Left renal pelvis (tissue), 4 donors: Measurements from ENCODE around the gene NCAPD2. TPM values are rescaled to one million over a fixed set of nuclear protein-coding genes. Genes with fewer than 3 reads are reported as not detected.

Experiments
- DNase-seq, 4 donors: peaks; one replicate each; pipeline ENCODE4 v3.0.0-alpha.2; 2013; ENCODE audit warnings: low read depth in 4 of 4, low spot score in 3 of 4
- polyA plus RNA-seq, 4 donors: library from polyadenylated mRNA; unstranded; fragments of 120-200 nt; gene quantifications; one replicate each; pipeline ENCODE4 v1.2.1, GENCODE V29; 2013; ENCODE audit not compliant: insufficient read length in 4 of 4

The NCAPD2 gene, protein sequence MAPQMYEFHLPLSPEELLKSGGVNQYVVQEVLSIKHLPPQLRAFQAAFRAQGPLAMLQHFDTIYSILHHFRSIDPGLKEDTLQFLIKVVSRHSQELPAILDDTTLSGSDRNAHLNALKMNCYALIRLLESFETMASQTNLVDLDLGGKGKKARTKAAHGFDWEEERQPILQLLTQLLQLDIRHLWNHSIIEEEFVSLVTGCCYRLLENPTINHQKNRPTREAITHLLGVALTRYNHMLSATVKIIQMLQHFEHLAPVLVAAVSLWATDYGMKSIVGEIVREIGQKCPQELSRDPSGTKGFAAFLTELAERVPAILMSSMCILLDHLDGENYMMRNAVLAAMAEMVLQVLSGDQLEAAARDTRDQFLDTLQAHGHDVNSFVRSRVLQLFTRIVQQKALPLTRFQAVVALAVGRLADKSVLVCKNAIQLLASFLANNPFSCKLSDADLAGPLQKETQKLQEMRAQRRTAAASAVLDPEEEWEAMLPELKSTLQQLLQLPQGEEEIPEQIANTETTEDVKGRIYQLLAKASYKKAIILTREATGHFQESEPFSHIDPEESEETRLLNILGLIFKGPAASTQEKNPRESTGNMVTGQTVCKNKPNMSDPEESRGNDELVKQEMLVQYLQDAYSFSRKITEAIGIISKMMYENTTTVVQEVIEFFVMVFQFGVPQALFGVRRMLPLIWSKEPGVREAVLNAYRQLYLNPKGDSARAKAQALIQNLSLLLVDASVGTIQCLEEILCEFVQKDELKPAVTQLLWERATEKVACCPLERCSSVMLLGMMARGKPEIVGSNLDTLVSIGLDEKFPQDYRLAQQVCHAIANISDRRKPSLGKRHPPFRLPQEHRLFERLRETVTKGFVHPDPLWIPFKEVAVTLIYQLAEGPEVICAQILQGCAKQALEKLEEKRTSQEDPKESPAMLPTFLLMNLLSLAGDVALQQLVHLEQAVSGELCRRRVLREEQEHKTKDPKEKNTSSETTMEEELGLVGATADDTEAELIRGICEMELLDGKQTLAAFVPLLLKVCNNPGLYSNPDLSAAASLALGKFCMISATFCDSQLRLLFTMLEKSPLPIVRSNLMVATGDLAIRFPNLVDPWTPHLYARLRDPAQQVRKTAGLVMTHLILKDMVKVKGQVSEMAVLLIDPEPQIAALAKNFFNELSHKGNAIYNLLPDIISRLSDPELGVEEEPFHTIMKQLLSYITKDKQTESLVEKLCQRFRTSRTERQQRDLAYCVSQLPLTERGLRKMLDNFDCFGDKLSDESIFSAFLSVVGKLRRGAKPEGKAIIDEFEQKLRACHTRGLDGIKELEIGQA (N-terminal part only)
- 10 to 100 TPM; 52.6 to 63.6 (median 61.8) TPM for polyA plus RNA-seq

DNA sequence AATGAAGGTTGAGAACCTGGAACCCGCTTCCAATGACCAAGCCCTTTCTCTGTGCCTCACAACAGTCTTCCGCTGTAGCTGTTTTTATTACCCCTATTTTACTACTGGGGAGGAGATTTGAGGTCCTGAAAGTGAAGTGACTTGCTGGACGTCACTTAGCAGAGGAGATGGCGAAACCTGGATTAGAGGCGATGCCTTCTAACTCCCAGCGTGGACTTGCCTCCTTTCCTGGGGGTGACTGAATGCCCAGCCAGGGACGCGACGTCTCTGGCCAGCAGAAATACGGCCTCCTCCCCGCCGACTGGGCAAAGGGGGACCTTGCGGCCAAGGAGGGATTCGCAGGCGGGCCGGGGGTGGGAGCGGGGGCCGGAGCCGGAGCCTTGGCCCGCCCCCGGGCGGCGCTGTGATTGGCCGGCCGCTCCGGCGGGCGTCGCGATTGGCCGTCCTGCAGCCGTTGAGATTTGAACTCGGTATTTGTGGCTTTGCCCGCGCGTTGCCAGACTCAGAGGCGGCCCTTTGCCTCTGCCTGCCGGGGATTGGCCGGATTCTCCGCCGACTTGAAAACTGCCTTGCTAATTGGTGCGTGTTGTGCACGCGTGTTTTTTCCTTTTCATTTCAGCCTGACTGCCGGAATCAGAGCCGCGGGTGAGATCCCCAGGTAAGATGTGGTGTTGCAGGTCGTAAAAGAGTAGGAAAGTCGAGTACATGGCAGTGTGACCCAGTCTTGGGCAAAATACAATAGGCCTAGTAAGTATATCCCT, at the start of gene NCAPD2:
Gene NCAPD2, plus strand, starts transcription at position 606 of the 761 bp plus-strand sequence. CDS start 997 bp downstream, outside the sequence.
- DNase-seq = peak; percentile 84 to 89 (median 84)

DNA sequence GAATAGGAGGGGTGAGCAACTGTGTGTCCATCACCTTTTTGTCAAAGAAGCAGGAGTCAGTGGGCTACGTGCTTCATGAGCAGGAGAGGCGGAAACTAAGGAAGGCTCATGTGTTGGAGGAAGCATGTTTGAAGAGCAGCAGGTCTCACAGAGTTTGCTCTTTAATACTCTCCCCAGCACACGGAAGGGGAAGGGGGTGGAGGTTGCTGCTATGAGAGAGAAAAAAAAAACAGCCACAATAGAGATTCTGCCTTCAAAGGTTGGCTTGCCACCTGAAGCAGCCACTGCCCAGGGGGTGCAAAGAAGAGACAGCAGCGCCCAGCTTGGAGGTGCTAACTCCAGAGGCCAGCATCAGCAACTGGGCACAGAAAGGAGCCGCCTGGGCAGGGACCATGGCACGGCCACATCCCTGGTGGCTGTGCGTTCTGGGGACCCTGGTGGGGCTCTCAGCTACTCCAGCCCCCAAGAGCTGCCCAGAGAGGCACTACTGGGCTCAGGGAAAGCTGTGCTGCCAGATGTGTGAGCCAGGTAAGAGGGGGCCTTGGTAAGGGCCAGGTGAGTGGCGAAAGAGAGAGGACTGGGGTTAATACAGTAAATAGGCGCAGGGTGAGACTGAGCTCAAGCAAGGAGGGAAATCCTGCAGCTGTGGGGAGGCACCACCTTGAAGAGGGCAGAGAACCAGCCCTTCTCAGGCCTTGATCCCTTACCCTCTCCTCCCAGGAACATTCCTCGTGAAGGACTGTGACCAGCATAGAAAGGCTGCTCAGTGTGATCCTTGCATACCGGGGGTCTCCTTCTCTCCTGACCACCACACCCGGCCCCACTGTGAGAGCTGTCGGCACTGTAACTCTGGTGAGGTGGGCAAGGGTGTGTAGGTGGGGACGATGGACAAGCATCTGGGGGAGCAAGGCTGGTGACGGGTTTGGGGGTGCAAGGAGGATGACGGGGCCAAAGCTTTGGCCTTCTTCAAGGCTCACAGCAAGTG, 48.9 kb upstream of the NCAPD2 start, which contains the start of gene CD27:
Gene CD27, plus strand, starts transcription at position 252 of the 985 bp plus-strand sequence. Its CDS starts 141 bp downstream, at position 393.
- DNase-seq = no peak

DNA sequence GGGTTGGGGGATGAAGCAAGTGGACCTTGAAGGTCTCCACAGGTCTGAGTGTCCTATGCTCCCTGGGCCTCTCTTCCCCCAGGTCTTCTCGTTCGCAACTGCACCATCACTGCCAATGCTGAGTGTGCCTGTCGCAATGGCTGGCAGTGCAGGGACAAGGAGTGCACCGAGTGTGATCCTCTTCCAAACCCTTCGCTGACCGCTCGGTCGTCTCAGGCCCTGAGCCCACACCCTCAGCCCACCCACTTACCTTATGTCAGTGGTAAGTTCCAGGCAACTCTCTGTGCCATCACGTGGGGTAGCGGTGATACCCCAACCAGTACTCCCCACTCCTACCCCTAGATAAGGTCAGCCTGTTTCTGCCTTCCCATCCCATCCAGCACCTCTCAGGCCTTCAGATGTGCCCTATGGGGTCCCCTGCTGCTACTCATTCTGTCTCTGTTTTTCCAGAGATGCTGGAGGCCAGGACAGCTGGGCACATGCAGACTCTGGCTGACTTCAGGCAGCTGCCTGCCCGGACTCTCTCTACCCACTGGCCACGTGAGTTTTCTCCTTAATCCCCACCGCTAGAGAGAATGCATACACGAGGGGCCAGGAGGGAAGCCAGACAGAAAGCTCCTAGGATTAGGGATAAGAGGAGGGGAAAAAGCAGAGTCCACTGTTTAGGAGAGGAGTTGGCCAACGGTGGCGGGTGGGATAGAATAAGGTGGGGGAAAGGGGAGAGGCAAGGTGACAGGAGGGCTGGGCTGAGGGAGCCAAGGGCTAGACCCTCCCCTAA, 43.6 kb upstream of the NCAPD2 start:
- no peak for DNase-seq

DNA sequence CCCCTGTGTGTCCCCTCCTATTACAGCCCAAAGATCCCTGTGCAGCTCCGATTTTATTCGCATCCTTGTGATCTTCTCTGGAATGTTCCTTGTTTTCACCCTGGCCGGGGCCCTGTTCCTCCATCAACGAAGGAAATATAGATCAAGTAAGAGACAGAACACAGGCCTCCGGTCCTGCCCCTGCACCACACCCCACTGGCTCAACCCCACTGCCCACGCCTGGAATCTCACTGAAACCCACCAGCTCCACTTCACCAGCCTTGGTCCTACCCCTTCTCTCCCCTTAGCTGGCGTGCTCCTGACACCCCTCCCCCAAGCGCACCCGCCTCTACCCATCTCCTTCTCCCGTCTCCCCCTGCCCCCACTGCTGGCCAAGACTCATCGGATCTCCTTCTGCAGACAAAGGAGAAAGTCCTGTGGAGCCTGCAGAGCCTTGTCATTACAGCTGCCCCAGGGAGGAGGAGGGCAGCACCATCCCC, 43.0 kb upstream of the NCAPD2 start:
- DNase-seq = no peak

DNA sequence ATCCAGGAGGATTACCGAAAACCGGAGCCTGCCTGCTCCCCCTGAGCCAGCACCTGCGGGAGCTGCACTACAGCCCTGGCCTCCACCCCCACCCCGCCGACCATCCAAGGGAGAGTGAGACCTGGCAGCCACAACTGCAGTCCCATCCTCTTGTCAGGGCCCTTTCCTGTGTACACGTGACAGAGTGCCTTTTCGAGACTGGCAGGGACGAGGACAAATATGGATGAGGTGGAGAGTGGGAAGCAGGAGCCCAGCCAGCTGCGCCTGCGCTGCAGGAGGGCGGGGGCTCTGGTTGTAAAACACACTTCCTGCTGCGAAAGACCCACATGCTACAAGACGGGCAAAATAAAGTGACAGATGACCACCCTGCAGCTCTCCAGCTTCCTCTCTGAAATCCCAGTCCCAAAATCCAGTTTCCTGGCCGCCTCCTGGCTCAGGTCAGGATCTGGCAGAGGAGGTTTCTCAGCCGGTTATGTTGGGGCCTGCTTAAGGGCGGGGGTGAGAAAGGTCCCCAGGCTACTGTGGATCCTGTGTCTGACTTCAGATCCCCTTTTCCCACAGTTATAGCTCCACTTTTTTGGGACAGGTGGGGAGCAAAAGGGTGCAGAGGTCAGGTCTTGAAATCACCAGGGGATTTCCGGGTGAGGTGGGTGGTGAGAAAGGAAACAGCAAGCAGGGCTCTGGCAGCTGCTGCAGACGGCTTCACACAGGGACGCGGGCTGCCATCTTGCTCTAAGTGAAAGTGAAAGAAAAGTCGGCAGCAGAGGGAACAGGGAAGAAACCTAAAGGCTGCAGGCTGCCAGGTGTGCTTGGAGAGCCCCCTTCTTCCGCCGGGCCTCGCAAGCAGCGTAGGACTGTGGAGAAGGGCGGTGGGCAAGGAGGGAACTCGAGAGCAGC, 42.3 kb upstream of the NCAPD2 start, which contains the start of gene TAPBPL:
Gene TAPBPL, plus strand, starts transcription at position 695 of the 897 bp plus-strand sequence. CDS start 207 bp downstream, outside the sequence.
- DNase-seq = peak; percentile 71 to 84 (median 77)

DNA sequence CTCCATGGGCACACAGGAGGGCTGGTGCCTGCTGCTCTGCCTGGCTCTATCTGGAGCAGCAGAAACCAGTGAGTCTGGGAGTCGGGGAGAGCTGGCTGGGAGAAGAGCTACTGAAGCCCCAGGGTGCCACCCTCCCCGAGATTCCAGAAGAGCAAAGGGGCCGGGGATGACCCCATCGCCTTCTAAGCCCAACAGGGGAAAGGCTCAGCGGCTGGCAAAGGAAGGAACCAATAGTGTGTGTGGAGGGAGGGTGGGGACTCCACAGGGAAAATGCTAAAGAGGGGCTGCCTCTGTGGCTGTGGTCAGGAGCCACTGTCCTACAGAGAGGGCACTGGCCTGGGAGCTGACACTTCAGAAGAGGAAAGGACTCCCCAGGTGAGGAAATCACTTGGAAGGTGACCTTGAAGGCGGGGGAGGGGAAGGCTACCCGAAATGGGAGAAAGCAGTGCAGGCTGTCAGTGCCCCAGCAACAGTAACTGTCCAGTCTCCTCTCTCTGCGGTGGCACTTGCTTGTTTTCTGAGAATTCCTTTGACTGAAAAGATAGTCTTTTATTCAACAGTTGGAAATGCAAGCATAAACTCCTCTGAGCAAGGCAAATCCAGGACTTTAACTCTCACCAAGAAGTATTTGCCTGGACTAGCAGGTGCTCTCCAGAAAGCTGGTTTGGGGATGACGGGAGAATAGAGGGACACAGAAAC, 41.5 kb upstream of the NCAPD2 start:
- DNase-seq = no peak

DNA sequence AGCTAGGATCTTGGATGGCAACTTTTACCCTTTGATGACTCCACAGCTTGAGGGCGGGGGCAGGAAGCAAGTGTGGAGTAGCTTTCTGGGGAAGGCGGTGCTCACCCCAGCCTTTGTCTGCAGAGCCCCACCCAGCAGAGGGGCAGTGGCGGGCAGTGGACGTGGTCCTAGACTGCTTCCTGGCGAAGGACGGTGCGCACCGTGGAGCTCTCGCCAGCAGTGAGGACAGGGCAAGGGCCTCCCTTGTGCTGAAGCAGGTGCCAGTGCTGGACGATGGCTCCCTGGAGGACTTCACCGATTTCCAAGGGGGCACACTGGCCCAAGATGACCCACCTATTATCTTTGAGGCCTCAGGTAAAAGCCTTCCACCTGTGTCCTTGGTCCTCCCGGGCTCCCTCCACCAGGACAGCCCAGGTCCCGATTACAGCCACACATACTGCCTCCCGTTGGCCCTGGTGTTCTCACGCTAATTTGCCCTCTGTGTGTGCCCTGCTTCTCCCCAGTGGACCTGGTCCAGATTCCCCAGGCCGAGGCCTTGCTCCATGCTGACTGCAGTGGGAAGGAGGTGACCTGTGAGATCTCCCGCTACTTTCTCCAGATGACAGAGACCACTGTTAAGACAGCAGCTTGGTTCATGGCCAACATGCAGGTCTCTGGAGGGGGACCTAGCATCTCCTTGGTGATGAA, 40.8 kb upstream of the NCAPD2 start:
- DNase-seq = no peak

DNA sequence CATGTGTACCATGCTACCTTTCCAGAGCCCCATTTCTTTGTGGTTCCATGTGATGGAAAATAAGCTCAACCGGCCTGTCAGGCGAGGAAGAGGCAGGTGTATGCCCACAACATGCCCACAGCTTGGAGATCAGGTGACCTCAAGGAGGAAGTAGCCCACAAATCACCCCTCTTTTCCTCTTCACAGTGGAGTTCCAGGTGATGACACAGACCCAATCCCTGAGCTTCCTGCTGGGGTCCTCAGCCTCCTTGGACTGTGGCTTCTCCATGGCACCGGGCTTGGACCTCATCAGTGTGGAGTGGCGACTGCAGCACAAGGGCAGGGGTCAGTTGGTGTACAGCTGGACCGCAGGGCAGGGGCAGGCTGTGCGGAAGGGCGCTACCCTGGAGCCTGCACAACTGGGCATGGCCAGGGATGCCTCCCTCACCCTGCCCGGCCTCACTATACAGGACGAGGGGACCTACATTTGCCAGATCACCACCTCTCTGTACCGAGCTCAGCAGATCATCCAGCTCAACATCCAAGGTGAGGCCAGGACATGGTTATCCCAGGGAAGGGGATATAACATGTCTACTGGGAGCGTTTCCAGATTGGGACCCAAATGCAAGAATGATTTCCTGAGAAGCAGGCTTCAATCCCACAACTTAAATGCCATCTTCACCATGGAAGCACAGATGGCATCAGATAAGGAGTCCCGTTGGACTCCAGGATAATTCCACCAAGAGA, 36.5 kb upstream of the NCAPD2 start:
- DNase-seq = no peak

DNA sequence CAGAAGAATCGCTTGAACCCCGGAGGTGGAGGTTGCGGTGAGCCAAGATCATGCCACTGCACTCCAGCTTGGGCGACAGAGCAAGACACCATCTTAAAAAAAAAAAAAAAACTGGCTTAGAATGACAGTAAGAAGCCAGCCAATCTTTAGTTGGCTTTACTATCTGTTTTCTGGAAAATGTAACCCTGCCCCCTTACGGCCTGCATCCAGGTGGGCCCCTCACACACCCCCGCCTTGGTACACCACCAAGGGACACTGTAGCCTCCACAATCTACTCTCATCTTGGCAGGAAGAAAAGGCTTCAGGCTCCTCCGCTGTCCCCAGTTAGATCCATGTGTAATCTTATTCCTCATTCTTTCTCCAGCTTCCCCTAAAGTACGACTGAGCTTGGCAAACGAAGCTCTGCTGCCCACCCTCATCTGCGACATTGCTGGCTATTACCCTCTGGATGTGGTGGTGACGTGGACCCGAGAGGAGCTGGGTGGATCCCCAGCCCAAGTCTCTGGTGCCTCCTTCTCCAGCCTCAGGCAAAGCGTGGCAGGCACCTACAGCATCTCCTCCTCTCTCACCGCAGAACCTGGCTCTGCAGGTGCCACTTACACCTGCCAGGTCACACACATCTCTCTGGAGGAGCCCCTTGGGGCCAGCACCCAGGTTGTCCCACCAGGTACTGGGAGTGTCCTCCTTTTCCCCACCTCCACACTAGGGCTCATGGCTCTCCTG, 35.5 kb upstream of the NCAPD2 start:
- DNase-seq = no peak

DNA sequence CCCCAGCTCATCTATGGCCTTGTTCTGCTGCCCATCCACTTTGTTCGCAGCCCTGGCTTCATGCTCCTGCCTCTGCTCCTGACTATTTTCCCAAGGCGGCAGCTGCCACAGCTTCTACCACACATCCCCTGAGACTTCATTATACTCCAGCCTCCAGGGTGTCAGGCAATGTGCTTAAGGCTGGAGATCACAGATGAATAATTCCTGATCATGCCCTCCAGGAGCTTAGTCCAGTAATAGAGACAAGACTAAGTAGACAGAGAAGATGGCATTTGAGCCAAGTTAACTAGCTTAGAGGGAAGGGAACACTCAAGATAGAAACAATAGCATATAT, 34.9 kb upstream of the NCAPD2 start:
- no peak for DNase-seq

DNA sequence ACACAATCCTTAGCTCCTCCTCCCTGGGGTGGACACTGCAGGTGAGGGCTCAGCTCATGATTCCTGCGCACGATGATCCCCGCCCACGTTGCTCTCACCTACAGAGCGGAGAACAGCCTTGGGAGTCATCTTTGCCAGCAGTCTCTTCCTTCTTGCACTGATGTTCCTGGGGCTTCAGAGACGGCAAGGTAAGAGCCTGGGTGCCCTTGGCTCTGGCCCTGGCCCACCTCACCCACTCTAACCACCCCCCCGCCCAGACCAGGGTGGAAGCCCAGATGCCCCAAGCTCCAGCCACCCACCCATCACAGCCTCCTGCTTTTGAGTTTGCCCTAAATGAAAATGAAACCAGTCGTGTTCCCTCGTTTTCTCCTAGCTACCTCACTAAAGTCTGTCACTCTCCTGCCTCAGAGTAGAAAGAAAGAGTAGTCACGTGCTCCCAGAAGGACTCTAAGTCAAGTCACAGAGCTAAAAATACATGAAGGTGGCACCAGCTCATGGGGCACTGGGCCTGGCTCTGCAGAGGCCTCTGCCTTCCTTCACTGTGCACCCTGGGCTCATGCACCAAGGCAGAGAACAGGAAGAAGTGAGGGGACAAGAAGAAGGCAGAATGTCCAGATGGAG, 33.0 kb upstream of the NCAPD2 start:
- no peak for DNase-seq

DNA sequence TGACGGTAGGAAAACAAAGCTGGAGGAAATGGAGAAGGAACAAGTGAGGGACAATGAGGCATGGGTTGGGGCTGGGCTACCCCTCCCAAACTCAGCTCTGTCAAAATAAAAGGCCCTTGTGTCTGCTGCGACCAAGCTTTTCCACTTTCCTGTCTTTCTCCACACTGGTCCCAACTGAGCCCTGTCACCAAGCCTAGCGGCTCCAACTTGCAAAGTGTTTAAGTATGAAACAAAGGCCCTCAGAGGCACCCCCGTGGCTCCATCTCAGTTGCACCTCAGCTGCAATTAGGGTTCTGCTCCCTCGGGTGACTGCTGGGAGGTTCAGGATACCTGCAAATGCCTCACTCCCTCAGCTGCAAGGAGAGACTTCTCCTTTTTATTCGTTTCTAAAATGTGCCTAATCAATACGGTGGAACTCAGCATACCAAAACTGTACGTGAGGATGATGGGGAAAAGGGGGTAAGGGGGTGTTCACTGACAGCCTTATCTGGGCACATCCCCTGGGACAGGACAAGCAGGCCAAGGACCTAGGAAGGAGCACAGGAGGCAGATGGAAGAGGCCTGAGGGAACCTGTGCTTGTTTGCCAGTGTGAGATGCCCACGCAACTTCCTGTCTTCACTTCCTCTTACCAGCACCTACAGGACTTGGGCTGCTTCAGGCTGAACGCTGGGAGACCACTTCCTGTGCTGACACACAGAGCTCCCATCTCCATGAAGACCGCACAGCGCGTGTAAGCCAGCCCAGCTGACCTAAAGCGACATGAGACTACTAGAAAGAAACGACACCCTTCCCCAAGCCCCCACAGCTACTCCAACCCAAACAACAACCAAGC, 32.3 kb upstream of the NCAPD2 start:
- no peak for DNase-seq
